Stimulated activated CD4-positive, alpha-beta T cell treated with anti-CD3 and anti-CD28 coated beads, Interleukin-12 subunit alpha, Interleukin-12 subunit beta, amount 100 ng/mL, for 4 hours (primary cell): ENCODE results near the gene CGB5.
A peak's percentile ranks its signal among the peaks of the same experiment; 100 is the strongest.
"Not testable (repeated sequence)": the region's sequence is repeated elsewhere in the genome, so short reads cannot be mapped to it uniquely, and the experiment has no call there.

ENCODE experiments used
- DNase-seq: peaks from one replicate; pipeline ENCODE4 v3.0.0-alpha.2; 2020

CGB5 gene

GRCh38 chr19:49022116-49022515 lies 21.5 kb upstream of the CGB5 start:
- no peak for DNase-seq

- not testable (repeated sequence) for DNase-seq
Observed at GRCh38 chr19:49024233-49024632, 19.4 kb upstream of the CGB5 start, which contains the start of gene CGB3. CGB3 (minus strand) TSS chr19:49024333; CDS start chr19:49023971, 362 bp downstream.

- not testable (repeated sequence) for DNase-seq
Observed at GRCh38 chr19:49025088-49025487, 18.6 kb upstream of the CGB5 start.

- DNase-seq = not testable (repeated sequence)
Observed at GRCh38 chr19:49025599-49025998, 18.0 kb upstream of the CGB5 start.

GRCh38 chr19:49028686-49029085 lies 15.0 kb upstream of the CGB5 start:
- not testable (repeated sequence) for DNase-seq

- not testable (repeated sequence) for DNase-seq
Observed at GRCh38 chr19:49029749-49030148, 13.9 kb upstream of the CGB5 start.

- DNase-seq = not testable (repeated sequence)
Observed at GRCh38 chr19:49030323-49030722, 13.3 kb upstream of the CGB5 start.

GRCh38 chr19:49031642-49032301 lies 11.9 kb upstream of the CGB5 start, which contains the start of gene CGB2:
CGB2 (plus strand) TSS chr19:49031890; CDS start chr19:49032096, 206 bp downstream.
- peak; percentile 47 for DNase-seq

GRCh38 chr19:49036815-49037214 lies 6.8 kb upstream of the CGB5 start, which contains the start of gene CGB1:
CGB1 (minus strand) TSS chr19:49036895; CDS start chr19:49036711, 184 bp downstream.
- DNase-seq = not testable (repeated sequence)

- DNase-seq = not testable (repeated sequence)
Observed at GRCh38 chr19:49038111-49038510, 5.5 kb upstream of the CGB5 start.

- DNase-seq = not testable (repeated sequence)
Observed at GRCh38 chr19:49038557-49039276, 4.9 kb upstream of the CGB5 start.

- not testable (repeated sequence) for DNase-seq
Observed at GRCh38 chr19:49039736-49040135, 3.9 kb upstream of the CGB5 start.

GRCh38 chr19:49042177-49042576 lies 1.5 kb upstream of the CGB5 start:
- DNase-seq = no peak

- not testable (repeated sequence) for DNase-seq
Observed at GRCh38 chr19:49042666-49043065, 982 bp upstream of the CGB5 start.

- DNase-seq = not testable (repeated sequence)
Observed at GRCh38 chr19:49049011-49049410, 5.4 kb downstream of the CGB5 start, which contains the start of gene CGB8. CGB8 (minus strand) TSS chr19:49049111; CDS start chr19:49048739, 372 bp downstream.

GRCh38 chr19:49049834-49050233 lies 6.2 kb downstream of the CGB5 start:
- not testable (repeated sequence) for DNase-seq

GRCh38 chr19:49050376-49051033 lies 6.9 kb downstream of the CGB5 start:
- DNase-seq = not testable (repeated sequence)

- DNase-seq = peak; percentile 54
Observed at GRCh38 chr19:49056101-49056901, 12.7 kb downstream of the CGB5 start.

GRCh38 chr19:49056902-49057596 lies 13.4 kb downstream of the CGB5 start:
- not testable (repeated sequence) for DNase-seq

- peak; percentile 39 for DNase-seq
Observed at GRCh38 chr19:49057636-49058234, 14.1 kb downstream of the CGB5 start, which contains the start of gene CGB7. CGB7 (minus strand) TSS chr19:49057749; CDS start chr19:49055375, 2,374 bp downstream.

- DNase-seq = no peak
Observed at GRCh38 chr19:49058562-49058961, 14.9 kb downstream of the CGB5 start.
